Cardiac muscle cell (in vitro differentiated cells and primary cell): ENCODE results near the gene TRIM5. TPM values are rescaled to one million over a fixed set of nuclear protein-coding genes. Genes with fewer than 3 reads are reported as not detected.

Experiments used
- DNase-seq, 2 donors: peaks; one replicate each; pipeline versions ENCODE4 v3.0.0 to v3.0.0-alpha.2; 2010 to 2017; ENCODE audit warnings: low read depth in 1 of 2, low spot score in 1 of 2
- H3K27ac ChIP-seq: fragments of 200-600 bp; sonication (generic); 2 replicates; pipeline ENCODE4 v1.5.1; 2016
- H3K27me3 ChIP-seq: fragments of 200-600 bp; sonication (generic); 2 replicates; pipeline ENCODE4 v1.6.0; 2016; ENCODE audit warnings: control low read depth
- H3K36me3 ChIP-seq: fragments of 200-600 bp; sonication (generic); 2 replicates; pipeline ENCODE4 v1.5.1; 2016; ENCODE audit warnings: control low read depth
- H3K4me1 ChIP-seq: fragments of 200-600 bp; sonication (generic); 2 replicates; pipeline ENCODE4 v1.8.1; 2017; ENCODE audit warnings: low read depth, mild to moderate bottlenecking, mixed run types
- H3K4me3 ChIP-seq: fragments of 200-600 bp; sonication (generic); 2 replicates; pipeline ENCODE4 v1.5.1; 2016; ENCODE audit warnings: mild to moderate bottlenecking
- H3K9me3 ChIP-seq: fragments of 200-600 bp; sonication (generic); 2 replicates; pipeline ENCODE4 v1.5.1; 2017; ENCODE audit warnings: low read depth, mild to moderate bottlenecking, control low read depth
- polyA plus RNA-seq: library from polyadenylated mRNA; unstranded; fragments of >200 nt; fragmentation: Nextera tagmentation; extraction: Ambion mirVana; gene quantifications from 2 replicates; pipeline ENCODE4 v1.2.1, GENCODE V29; 2016
- total RNA-seq: library from RNA; depleted of rRNA; stranded (reverse); fragments of >200 nt; gene quantifications from 2 replicates; pipeline ENCODE4 v1.2.3, GENCODE V29; 2016
- TF ChIP-seq, protein P1 (sequence below): IDR thresholded peaks from 2 replicates; pipeline ENCODE4 v1.5.1; 2012; ENCODE audit warnings: low read depth, mild to moderate bottlenecking, low read length

The TRIM5 gene
- total and polyA plus RNA-seq, 2 experiments from 2014 or later = 13.4 to 19.9 TPM

GRCh38 chr11:5625281-5625680 is 59.6 kb downstream of the TRIM5 start:
- Histone ChIP-seq H3K27ac (no peak overlapping the region), H3K4me3 (peak overlapping the region; percentile 24)

GRCh38 chr11:5624489-5625279 is 60.2 kb downstream of the TRIM5 start, which contains the start of gene TRIM34:
Gene TRIM34, plus strand, starts transcription at chr11:5625001. Its CDS starts 7,331 bp downstream, at chr11:5632332.
- Histone ChIP-seq H3K4me1 (peaks cover 27% of the 10 kb centered on the region), H3K27ac (no peak within 1 kb of the TSS), H3K4me3 (peak within 1 kb of the TSS; percentile 24), H3K36me3 (no peaks in the 10 kb centered on the region), H3K27me3 (no peaks in the 10 kb centered on the region), H3K9me3 (no peaks in the 10 kb centered on the region)
- TF ChIP-seq, protein P1, sequence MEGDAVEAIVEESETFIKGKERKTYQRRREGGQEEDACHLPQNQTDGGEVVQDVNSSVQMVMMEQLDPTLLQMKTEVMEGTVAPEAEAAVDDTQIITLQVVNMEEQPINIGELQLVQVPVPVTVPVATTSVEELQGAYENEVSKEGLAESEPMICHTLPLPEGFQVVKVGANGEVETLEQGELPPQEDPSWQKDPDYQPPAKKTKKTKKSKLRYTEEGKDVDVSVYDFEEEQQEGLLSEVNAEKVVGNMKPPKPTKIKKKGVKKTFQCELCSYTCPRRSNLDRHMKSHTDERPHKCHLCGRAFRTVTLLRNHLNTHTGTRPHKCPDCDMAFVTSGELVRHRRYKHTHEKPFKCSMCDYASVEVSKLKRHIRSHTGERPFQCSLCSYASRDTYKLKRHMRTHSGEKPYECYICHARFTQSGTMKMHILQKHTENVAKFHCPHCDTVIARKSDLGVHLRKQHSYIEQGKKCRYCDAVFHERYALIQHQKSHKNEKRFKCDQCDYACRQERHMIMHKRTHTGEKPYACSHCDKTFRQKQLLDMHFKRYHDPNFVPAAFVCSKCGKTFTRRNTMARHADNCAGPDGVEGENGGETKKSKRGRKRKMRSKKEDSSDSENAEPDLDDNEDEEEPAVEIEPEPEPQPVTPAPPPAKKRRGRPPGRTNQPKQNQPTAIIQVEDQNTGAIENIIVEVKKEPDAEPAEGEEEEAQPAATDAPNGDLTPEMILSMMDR = no peak
- peak; percentile 40 to 72 for DNase-seq

More at GRCh38 chr11:5625281-5625680, 59.6 kb downstream of the TRIM5 start:
- no peaks in the 10 kb centered on the region for H3K27me3 ChIP-seq
- no peaks in the 10 kb centered on the region for H3K9me3 ChIP-seq
- peaks cover 27% of the 10 kb centered on the region for H3K4me1 ChIP-seq
- DNase-seq = peak in 1 of 2 donors; percentile 5
- H3K36me3 ChIP-seq = no peaks in the 10 kb centered on the region
- TF ChIP-seq, protein P1 = no peak

- H3K4me3 ChIP-seq = no peak overlapping the region
- H3K27ac ChIP-seq = no peak overlapping the region
- H3K9me3 ChIP-seq = no peaks in the 10 kb centered on the region
- H3K36me3 ChIP-seq = no peaks in the 10 kb centered on the region
- TF ChIP-seq, protein P1 = no peak
- H3K4me1 ChIP-seq = peaks cover 27% of the 10 kb centered on the region
- no peak for DNase-seq
- no peaks in the 10 kb centered on the region for H3K27me3 ChIP-seq
Measured at GRCh38 chr11:5622802-5623201, 62.1 kb downstream of the TRIM5 start.

DNA sequence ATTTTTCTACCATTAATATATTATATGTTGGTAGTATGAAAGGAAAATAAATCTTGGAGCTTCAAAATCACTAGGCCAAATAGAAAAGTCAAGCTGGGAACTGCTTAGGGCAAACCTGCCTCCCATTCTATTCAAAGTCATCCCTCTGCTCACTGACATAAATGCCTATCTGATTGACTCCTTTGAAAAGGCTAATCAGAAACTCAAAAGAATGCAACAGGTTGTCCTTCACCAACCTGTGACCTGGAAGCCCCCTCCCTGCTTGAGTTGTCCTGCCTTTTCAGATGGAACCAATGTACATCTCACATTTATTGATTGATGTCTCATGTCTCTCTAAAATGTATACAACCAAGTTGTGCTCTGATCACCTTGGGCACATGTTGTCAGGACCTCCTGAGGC is 63.3 kb downstream of the TRIM5 start:
- Histone ChIP-seq H3K27me3 (no peaks in the 10 kb centered on the region), H3K27ac (no peak overlapping the region), H3K36me3 (no peaks in the 10 kb centered on the region), H3K4me1 (peaks cover 27% of the 10 kb centered on the region), H3K9me3 (no peaks in the 10 kb centered on the region), H3K4me3 (no peak overlapping the region)
- DNase-seq = no peak
- TF ChIP-seq, protein P1 = no peak

DNA sequence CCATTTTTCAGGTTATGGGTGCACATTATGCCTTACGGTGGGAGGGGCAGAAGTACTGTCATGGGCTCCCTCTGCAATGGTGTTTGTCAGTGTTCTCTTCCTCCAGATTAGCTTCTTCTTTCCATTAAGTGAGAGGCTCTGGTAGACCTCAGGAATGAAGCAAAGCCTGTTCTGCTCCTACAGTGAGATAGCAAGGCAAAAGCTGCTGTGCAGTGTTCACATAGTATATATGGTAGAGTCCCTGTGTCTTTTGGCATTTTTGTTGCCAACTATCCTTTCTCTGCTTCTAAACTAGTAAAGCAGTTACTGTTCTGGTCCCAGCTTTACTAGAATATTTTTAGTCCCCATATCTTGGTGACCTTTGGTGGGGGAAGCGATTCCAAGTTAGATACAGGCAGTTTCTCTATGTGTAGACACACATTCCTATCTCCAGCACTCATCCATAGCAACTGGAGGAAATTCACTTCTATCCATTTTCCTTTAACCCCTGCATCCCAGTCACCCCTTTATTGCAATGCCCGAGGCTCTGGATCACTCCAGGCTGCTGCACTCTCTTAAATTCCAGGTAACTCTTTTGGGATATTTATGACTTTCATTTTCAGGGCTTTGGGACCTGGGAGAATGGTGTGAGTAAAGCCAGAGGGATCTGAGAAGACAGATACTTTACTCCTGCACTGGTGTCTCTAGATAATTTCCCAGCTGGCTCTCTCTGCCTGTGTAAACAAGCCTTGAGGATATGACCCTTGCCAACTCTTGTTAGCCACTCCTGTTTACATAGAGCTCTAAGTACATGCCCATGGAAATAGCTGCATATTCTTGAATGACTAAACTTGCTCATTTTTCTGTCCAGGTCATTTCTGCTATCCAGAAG is 64.0 kb downstream of the TRIM5 start:
- Histone ChIP-seq H3K36me3 (no peaks in the 10 kb centered on the region), H3K27ac (peak overlapping the region; percentile 4), H3K4me3 (no peak overlapping the region), H3K9me3 (no peaks in the 10 kb centered on the region), H3K27me3 (no peaks in the 10 kb centered on the region), H3K4me1 (peaks cover 25% of the 10 kb centered on the region)
- peak; percentile 11 to 76 for DNase-seq
- TF ChIP-seq, protein P1 = no peak
